K562 (cell line): Measurements from ENCODE around the gene CREG2. TPM values are rescaled to one million over a fixed set of nuclear protein-coding genes. Genes with fewer than 3 reads are reported as not detected.

ENCODE experiments used
- ATAC-seq: fragments of 200-7000 bp; cut with Tn5 transposase; 3 replicates; pipeline ENCODE4 v1.9.1; 2020; ENCODE audit warnings: moderate library complexity
- BruUV-seq: library from RNA; stranded (reverse); fragments of 400-500 nt; replicated peaks from 2 replicates; lab custom pipeline; 2021; lab: Mats Ljungman, UMichigan
- CTCF ChIA-PET: fragments of 300-600 bp; formaldehyde crosslinking; extraction: SDS; loops from one replicate; lab custom pipeline; 2021; ENCODE audit warnings: low intra/inter-chr PET ratio; lab: Yijun Ruan, JAX
- POLR2A ChIA-PET: fragments of 300-600, 350-650 bp; sonication (Branson Sonifier 250); formaldehyde crosslinking; extraction: SDS; loops from one replicate; lab custom pipeline; 2021; ENCODE audit warnings: antibody characterized with exemption, inconsistent platforms; lab: Yijun Ruan, JAX
- DNase-seq, 4 experiments: peaks; one replicate each; pipeline versions ENCODE4 v3.0.0 to v3.0.0-alpha.2; 2011 to 2018; ENCODE audit warnings: low spot score in 3 of 4, mixed read lengths in 3 of 4; ENCODE audit errors: extremely low read depth in 1 of 4
- FAIRE-seq: peaks from 2 replicates; lab custom pipeline; 2011; peaks lifted over from hg19 to GRCh38; lab: Jason Lieb, UNC
- H2AFZ ChIP-seq: 2 replicates; pipeline ENCODE4 v1.6.0; 2011; ENCODE audit warnings: low read depth, low read length, control low read depth, inconsistent platforms
- H3K27ac ChIP-seq: fragments of 200-600 bp; 3 replicates; pipeline ENCODE4 v1.8.0; 2011; ENCODE audit warnings: low read depth, mild to moderate bottlenecking, control low read depth, inconsistent platforms, low read length, moderate library complexity, mixed read lengths; ENCODE audit errors: extremely low read depth
- H3K27me3 ChIP-seq, 2 experiments: fragments of 300-600 bp in 1 of 2; 2 replicates in 1 of 2; 3 replicates in 1 of 2; pipeline versions ENCODE4 v1.6.0 to v1.8.0; 2011; ENCODE audit warnings: inconsistent platforms in 2 of 2, low read length in 2 of 2, mild to moderate bottlenecking in 1 of 2, mixed read lengths in 1 of 2, moderate library complexity in 1 of 2; ENCODE audit not compliant: control insufficient read depth in 2 of 2, insufficient read depth in 2 of 2
- H3K36me3 ChIP-seq: fragments of 300-600 bp; 3 replicates; pipeline ENCODE4 v1.8.0; 2011; ENCODE audit warnings: mild to moderate bottlenecking, low read length, inconsistent platforms; ENCODE audit not compliant: control insufficient read depth, insufficient read depth
- H3K4me1 ChIP-seq, 2 experiments: fragments of 200-600 bp in 1 of 2; replicated peaks in 1 of 2; 2 replicates in 1 of 2; 3 replicates in 1 of 2; pipeline versions ENCODE4 v1.5.1 to v1.8.0; 2011; ENCODE audit warnings: inconsistent platforms in 2 of 2, low read length in 2 of 2, mild to moderate bottlenecking in 1 of 2, mixed read lengths in 1 of 2, moderate library complexity in 1 of 2; ENCODE audit not compliant: control insufficient read depth in 2 of 2, insufficient read depth in 2 of 2
- H3K4me2 ChIP-seq: 2 replicates; pipeline ENCODE4 v1.6.1; 2011; ENCODE audit warnings: low read length, control low read depth, inconsistent platforms, mixed read lengths; ENCODE audit not compliant: insufficient read depth
- H3K4me3 ChIP-seq: fragments of 200-600 bp; sonication (generic), shearing (Covaris generic); 2 replicates; pipeline ENCODE4 v1.5.1; 2016; ENCODE audit warnings: control low read depth, inconsistent platforms
- H3K79me2 ChIP-seq: fragments of 200-600 bp; 3 replicates; pipeline ENCODE4 v1.8.0; 2011; ENCODE audit warnings: low read length, inconsistent platforms; ENCODE audit not compliant: control insufficient read depth, insufficient read depth
- H3K9ac ChIP-seq, 2 experiments: 2 replicates each; pipeline versions ENCODE4 v1.6.0 to v1.6.1; 2011; ENCODE audit warnings: low read depth in 2 of 2, low read length in 2 of 2, control low read depth in 1 of 2, inconsistent platforms in 1 of 2, mild to moderate bottlenecking in 1 of 2, mixed read lengths in 1 of 2; ENCODE audit not compliant: insufficient read depth in 1 of 2
- H3K9me1 ChIP-seq: one replicate; pipeline ENCODE4 v1.6.0; 2011; ENCODE audit warnings: inconsistent platforms, mild to moderate bottlenecking, low read length, moderate library complexity; ENCODE audit not compliant: control insufficient read depth, insufficient read depth
- H3K9me3 ChIP-seq: replicated peaks from 2 replicates; pipeline ENCODE4 v1.5.1; 2011; ENCODE audit warnings: low read depth, low read length, inconsistent platforms; ENCODE audit not compliant: control insufficient read depth, insufficient read depth
- H4K20me1 ChIP-seq: replicated peaks from 2 replicates; pipeline ENCODE4 v1.6.1; 2011; ENCODE audit warnings: low read length, inconsistent platforms, mixed read lengths; ENCODE audit not compliant: control insufficient read depth, insufficient read depth
- CHAMP1 ChIP-seq: fragments of 450-650 bp; IDR thresholded peaks from 2 replicates; pipeline ENCODE4 v1.6.1; 2016; ENCODE audit warnings: mild to moderate bottlenecking
- FOXK2 ChIP-seq, 2 experiments: fragments of 450-650 bp; IDR thresholded peaks in 1 of 2; conservative IDR thresholded peaks in 1 of 2; 2 replicates each; pipeline ENCODE4 v1.6.1; 2016; ENCODE audit warnings: low read depth in 2 of 2, mild to moderate bottlenecking in 1 of 2
- HDAC3 ChIP-seq: fragments of 450-650 bp; IDR thresholded peaks from 2 replicates; pipeline ENCODE4 v1.6.1; 2018; ENCODE audit warnings: borderline replicate concordance, mild to moderate bottlenecking, moderate library complexity; ENCODE audit not compliant: partially characterized antibody
- KLF13 ChIP-seq: fragments of 450-650 bp; IDR thresholded peaks from 2 replicates; pipeline ENCODE4 v1.6.1; 2016; ENCODE audit warnings: missing genetic modification characterization, low read depth, mild to moderate bottlenecking, missing compliant biosample characterization, moderate library complexity, borderline replicate concordance
- RAD51 ChIP-seq: fragments of 450-650 bp; IDR thresholded peaks from 2 replicates; pipeline ENCODE4 v1.7.1; 2016; ENCODE audit warnings: low read depth, mild to moderate bottlenecking, borderline replicate concordance
- RBM15 ChIP-seq: fragments of 200-400 bp; formaldehyde crosslinking; IDR thresholded peaks from 2 replicates; pipeline ENCODE4 v1.6.1; 2018; ENCODE audit warnings: mild to moderate bottlenecking, low read length, moderate library complexity; ENCODE audit not compliant: insufficient read depth
- RCOR1 ChIP-seq, 2 experiments: IDR thresholded peaks; 2 replicates each; pipeline ENCODE4 v1.6.1; 2012; ENCODE audit warnings: low read depth in 2 of 2, low read length in 2 of 2, borderline replicate concordance in 1 of 2, improper control_type of control experiment in 1 of 2
- RHOXF2B ChIP-seq: fragments of 250-450 bp; sonication (Bioruptor Pico); conservative IDR thresholded peaks from 2 replicates; pipeline ENCODE4 v1.5.1; 2021
- SAFB ChIP-seq: fragments of 200-400 bp; formaldehyde crosslinking; IDR thresholded peaks from 2 replicates; pipeline ENCODE4 v1.6.1; 2017; ENCODE audit warnings: low read depth, low read length, borderline replicate concordance
- ZFP91 ChIP-seq: sonication (generic); formaldehyde crosslinking; IDR thresholded peaks from 2 replicates; pipeline ENCODE4 v1.8.0; 2022; ENCODE audit warnings: mild to moderate bottlenecking, missing genetic modification reagents
- ZNF511 ChIP-seq: sonication (generic); formaldehyde crosslinking; IDR thresholded peaks from 2 replicates; pipeline ENCODE4 v1.8.0; 2022; ENCODE audit warnings: mild to moderate bottlenecking, missing genetic modification reagents
- WGBS: fragments of 100-300 bp; shearing (Covaris generic); methylation state at CpG from one replicate; pipeline ENCODE4 v1.1.6; 2016; ENCODE audit warnings: low coverage, mixed read lengths; ENCODE audit not compliant: insufficient coverage; ENCODE audit errors: missing lambda C conversion rate; 5-methylcytosine and 5-hydroxymethylcytosine counted together
- in situ Hi-C: fragments of 300-500 bp; cut with MboI; formaldehyde crosslinking; loops from 4 replicates; pipeline ENCODE4 v1.15.0; 2018; ENCODE audit warnings: inconsistent platforms, mixed read lengths
- intact Hi-C: fragments of 100-400 bp; cut with micrococcal nuclease; formaldehyde crosslinking; loops from 2 replicates; pipeline ENCODE4 v1.14.2; 2022
- polyA plus RNA-seq, 8 experiments: library from polyadenylated mRNA; depleted of rRNA in 4 of 8; stranded (reverse) in 5 of 8; unstranded in 3 of 8; fragments of >200 nt; fragmentation: Nextera tagmentation in 2 of 8; fragmentation: Illumina TruSeq in 1 of 8; extraction: Ambion mirVana in 2 of 8; extraction: Trizol in 1 of 8; gene quantifications; 2 replicates each; pipeline versions ENCODE4 v1.2.1 to v1.2.3, GENCODE V29; 2011 to 2014; ENCODE audit warnings: inconsistent platforms in 1 of 8, missing spikeins in 1 of 8
- total RNA-seq, 7 experiments: library from RNA; depleted of rRNA in 6 of 7; stranded (reverse); fragments of >200 nt in 6 of 7; fragmentation: Illumina TruSeq in 2 of 7; extraction: Trizol in 2 of 7; gene quantifications; 2 replicates each; pipeline versions ENCODE4 v1.2.1 to v1.2.3, GENCODE V29; 2011 to 2021; ENCODE audit warnings: low replicate concordance in 1 of 7
- TF ChIP-seq, protein P1 (sequence below): fragments of 200-800 bp; sonication (Bioruptor generic); IDR thresholded peaks from 2 replicates; pipeline ENCODE4 v1.6.1; 2017; ENCODE audit warnings: missing genetic modification characterization, missing compliant biosample characterization

CREG2 gene
- total and polyA plus RNA-seq, 9 of the 15 experiments (the other 6 are each of a cell fraction or from before 2014, with no cell fraction given), result not detected

GRCh38 chr2:101361522-101361921 lies 25.8 kb downstream of the CREG2 start (continued):
- no peak for TF ChIP-seq RBM15
- no peak for TF ChIP-seq RAD51
- TF ChIP-seq FOXK2 (conservative IDR thresholded peaks at IDR 0.05 in 1 of 2, IDR thresholded peaks at IDR 0.05 in 1 of 2; ENCODE audit: low read depth in 2 of 2), result no peak
- TF ChIP-seq ZFP91 (CRISPR knock-in tag), result no peak
- TF ChIP-seq RCOR1 (IDR thresholded peaks at IDR 0.05; ENCODE audit: borderline replicate concordance in 1 of 2, low read depth in 2 of 2, low read length in 2 of 2), result no peak

DNA sequence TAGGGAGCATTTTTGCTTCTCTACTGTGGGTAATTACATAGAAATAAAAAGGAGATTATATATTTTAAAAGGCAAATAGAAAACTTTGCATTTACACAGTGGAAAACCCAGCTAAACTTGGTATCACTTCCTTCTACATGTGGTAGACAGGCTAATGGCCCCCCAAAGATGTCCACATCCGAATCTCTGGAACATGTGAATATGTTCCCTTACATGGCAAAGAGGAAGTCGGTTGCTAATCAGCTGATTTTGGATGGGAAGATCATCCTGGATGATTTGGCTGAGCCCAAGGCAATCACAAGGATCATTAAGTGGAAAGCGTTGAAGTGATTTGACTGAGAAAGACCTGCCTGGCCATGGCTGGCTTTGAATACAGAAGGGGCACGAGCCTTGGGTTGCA lies 26.2 kb downstream of the CREG2 start:
- CTCF ChIA-PET, result no interaction called here
- H3K79me2 ChIP-seq, result no peaks in the 10 kb centered on the region
- WGBS, result 0% methylated on average over 4 of the region's 4 CpGs
- in situ Hi-C loops (no loop called here), intact Hi-C loops (no loop called here)
- H3K9me1 ChIP-seq, result no peaks in the 10 kb centered on the region
- H3K4me3 ChIP-seq, result no peak overlapping the region
- POLR2A ChIA-PET, result interaction anchor here (1.2 kb wide), 1 partner anchor 13 kb away, joined by 3 read pairs; no protein-coding TSS in a partner anchor
- H3K27ac ChIP-seq, result no peak overlapping the region
- no peak overlapping the region for H2AFZ ChIP-seq
- no peaks in the 10 kb centered on the region for H3K9me3 ChIP-seq
- peaks cover 12 to 37% of the 10 kb centered on the region in 2 experiments for H3K27me3 ChIP-seq
- no peak overlapping the region for H3K9ac ChIP-seq
- H3K36me3 ChIP-seq, result no peaks in the 10 kb centered on the region
- ATAC-seq (no peak), DNase-seq (no peak), FAIRE-seq (no peak)
- no peaks in the 10 kb centered on the region for H4K20me1 ChIP-seq
- no peaks in the 10 kb centered on the region for H3K4me1 ChIP-seq
- BruUV-seq, result no TSS peak
- no peak overlapping the region for H3K4me2 ChIP-seq
- TF ChIP-seq RHOXF2B (CRISPR knock-in tag), result no peak
- no peak for TF ChIP-seq HDAC3
- TF ChIP-seq, protein P1, sequence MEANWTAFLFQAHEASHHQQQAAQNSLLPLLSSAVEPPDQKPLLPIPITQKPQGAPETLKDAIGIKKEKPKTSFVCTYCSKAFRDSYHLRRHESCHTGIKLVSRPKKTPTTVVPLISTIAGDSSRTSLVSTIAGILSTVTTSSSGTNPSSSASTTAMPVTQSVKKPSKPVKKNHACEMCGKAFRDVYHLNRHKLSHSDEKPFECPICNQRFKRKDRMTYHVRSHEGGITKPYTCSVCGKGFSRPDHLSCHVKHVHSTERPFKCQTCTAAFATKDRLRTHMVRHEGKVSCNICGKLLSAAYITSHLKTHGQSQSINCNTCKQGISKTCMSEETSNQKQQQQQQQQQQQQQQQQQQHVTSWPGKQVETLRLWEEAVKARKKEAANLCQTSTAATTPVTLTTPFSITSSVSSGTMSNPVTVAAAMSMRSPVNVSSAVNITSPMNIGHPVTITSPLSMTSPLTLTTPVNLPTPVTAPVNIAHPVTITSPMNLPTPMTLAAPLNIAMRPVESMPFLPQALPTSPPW, result no peak
- TF ChIP-seq ZNF511 (CRISPR knock-in tag), result no peak
- TF ChIP-seq KLF13 (tag), result no peak
- TF ChIP-seq CHAMP1, result no peak
- TF ChIP-seq SAFB, result no peak
